GM23338 (cell line): ENCODE measurements around the gene FAT3. TPM values are rescaled to one million over a fixed set of nuclear protein-coding genes. Genes with fewer than 3 reads are reported as not detected.

Source experiments
- ATAC-seq: fragments of 200-7000 bp; cut with Tn5 transposase; 3 replicates; pipeline ENCODE4 v1.9.1; 2020
- DNase-seq: peaks from one replicate; pipeline ENCODE4 v3.0.0-alpha.2; 2015; ENCODE audit warnings: low spot score
- H2AFZ ChIP-seq: fragments of 200-600 bp; sonication (generic); 2 replicates; pipeline ENCODE4 v1.8.0; 2016; ENCODE audit warnings: antibody characterized with exemption, mild to moderate bottlenecking, moderate library complexity
- H3F3A ChIP-seq: fragments of 200-600 bp; sonication (generic); replicated peaks from 2 replicates; pipeline ENCODE4 v1.8.0; 2017; ENCODE audit warnings: antibody characterized with exemption, mixed run types, low read depth
- H3K27ac ChIP-seq: fragments of 200-600 bp; sonication (generic); 2 replicates; pipeline ENCODE4 v1.6.1; 2016; ENCODE audit warnings: low read depth
- H3K27me3 ChIP-seq: fragments of 200-600 bp; sonication (generic); 2 replicates; pipeline ENCODE4 v1.8.0; 2016; ENCODE audit warnings: mild to moderate bottlenecking, mixed run types, moderate library complexity; ENCODE audit not compliant: insufficient read depth
- H3K36me3 ChIP-seq: fragments of 200-600 bp; sonication (generic); 2 replicates; pipeline ENCODE4 v1.8.0; 2016; ENCODE audit warnings: mild to moderate bottlenecking; ENCODE audit not compliant: insufficient read depth
- H3K4me1 ChIP-seq: fragments of 200-600 bp; sonication (generic); 2 replicates; pipeline ENCODE4 v1.8.0; 2016; ENCODE audit warnings: mild to moderate bottlenecking, moderate library complexity; ENCODE audit not compliant: insufficient read depth
- H3K4me2 ChIP-seq: fragments of 200-600 bp; sonication (generic); 2 replicates; pipeline ENCODE4 v1.7.1; 2017; ENCODE audit warnings: mixed run types
- H3K4me3 ChIP-seq: fragments of 200-600 bp; sonication (generic); 2 replicates; pipeline ENCODE4 v1.6.1; 2016; ENCODE audit warnings: mixed run types
- H3K79me2 ChIP-seq: fragments of 200-600 bp; sonication (generic); replicated peaks from 2 replicates; pipeline ENCODE4 v1.8.0; 2017; ENCODE audit warnings: mild to moderate bottlenecking; ENCODE audit not compliant: insufficient read depth
- H3K9me2 ChIP-seq: fragments of 200-600 bp; sonication (generic); 2 replicates; pipeline ENCODE4 v1.8.0; 2017; ENCODE audit not compliant: insufficient read depth
- H4K20me1 ChIP-seq: fragments of 200-600 bp; sonication (generic); replicated peaks from 2 replicates; pipeline ENCODE4 v1.8.0; 2017; ENCODE audit warnings: mild to moderate bottlenecking; ENCODE audit not compliant: insufficient read depth
- H3K27ac Mint-ChIP-seq: 2 replicates; pipeline ENCODE4 v1.8.0; 2020; ENCODE audit warnings: inconsistent platforms, mild to moderate bottlenecking, moderate library complexity, mixed read lengths
- H3K27me3 Mint-ChIP-seq: 3 replicates; pipeline ENCODE4 v1.8.0; 2022; ENCODE audit warnings: low read depth, mild to moderate bottlenecking, moderate library complexity, mixed read lengths, inconsistent platforms; ENCODE audit not compliant: insufficient read depth, poor library complexity
- H3K36me3 Mint-ChIP-seq: 3 replicates; pipeline ENCODE4 v1.8.0; 2021; ENCODE audit warnings: low read depth, mild to moderate bottlenecking, inconsistent platforms, moderate library complexity, mixed read lengths
- H3K4me1 Mint-ChIP-seq: 3 replicates; pipeline ENCODE4 v1.8.0; 2020; ENCODE audit warnings: mild to moderate bottlenecking, inconsistent platforms, mixed read lengths
- H3K4me3 Mint-ChIP-seq: 3 replicates; pipeline ENCODE4 v1.8.0; 2021; ENCODE audit warnings: moderate library complexity, mild to moderate bottlenecking, inconsistent platforms, mixed read lengths
- H3K9me3 Mint-ChIP-seq: 3 replicates; pipeline ENCODE4 v1.8.0; 2020; ENCODE audit warnings: moderate library complexity, mild to moderate bottlenecking, inconsistent platforms, mixed read lengths
- CREB1 ChIP-seq: fragments of 250-450 bp; sonication (Bioruptor Pico); IDR thresholded peaks from 2 replicates; pipeline ENCODE4 v1.5.0; 2020; ENCODE audit warnings: low read depth, mild to moderate bottlenecking, moderate library complexity
- EZH2 ChIP-seq: fragments of 200-600 bp; sonication (generic); IDR thresholded peaks from one replicate; pipeline ENCODE4 v1.8.0; 2017; ENCODE audit warnings: antibody characterized with exemption, mild to moderate bottlenecking, low read depth; ENCODE audit not compliant: unreplicated experiment
- EZH2phosphoT487 ChIP-seq: fragments of 200-600 bp; sonication (generic); IDR thresholded peaks from one replicate; pipeline ENCODE4 v1.8.1; 2018; ENCODE audit warnings: antibody characterized with exemption; ENCODE audit not compliant: unreplicated experiment
- JUNB ChIP-seq: IDR thresholded peaks from one replicate; pipeline ENCODE4 v1.6.1; 2016; ENCODE audit warnings: antibody characterized with exemption; ENCODE audit not compliant: unreplicated experiment
- NANOG ChIP-seq: IDR thresholded peaks from 2 replicates; pipeline ENCODE4 v1.6.1; 2016; ENCODE audit warnings: antibody characterized with exemption, borderline replicate concordance
- POLR2AphosphoS5 ChIP-seq: IDR thresholded peaks from 2 replicates; pipeline ENCODE4 v1.6.1; 2016; ENCODE audit warnings: antibody characterized with exemption, low read depth
- STAT1 ChIP-seq: IDR thresholded peaks from one replicate; pipeline ENCODE4 v1.6.1; 2016; ENCODE audit warnings: antibody characterized with exemption; ENCODE audit not compliant: unreplicated experiment
- ZNF114 ChIP-seq: fragments of 250-450 bp; sonication (Bioruptor Pico); IDR thresholded peaks from 2 replicates; pipeline ENCODE4 v1.5.0; 2020; ENCODE audit warnings: mild to moderate bottlenecking, moderate library complexity
- ZNF331 ChIP-seq: fragments of 250-450 bp; sonication (Bioruptor Pico); IDR thresholded peaks from 2 replicates; pipeline ENCODE4 v1.5.0; 2020; ENCODE audit warnings: low read depth, mild to moderate bottlenecking, moderate library complexity
- polyA plus RNA-seq: library from polyadenylated mRNA; unstranded; fragments of >200 nt; fragmentation: Nextera tagmentation; extraction: Ambion mirVana; gene quantifications from 2 replicates; pipeline ENCODE4 v1.2.1, GENCODE V29; 2016
- total RNA-seq: library from RNA; depleted of rRNA; stranded (reverse); fragments of >200 nt; shearing (Covaris generic); gene quantifications from 2 replicates; pipeline ENCODE4 v1.2.3, GENCODE V29; 2014
- TF ChIP-seq, protein P1 (sequence below): IDR thresholded peaks from 2 replicates; pipeline ENCODE4 v1.6.1; 2016; ENCODE audit warnings: antibody characterized with exemption
- TF ChIP-seq, protein P2 (sequence below): fragments of 250-450 bp; sonication (Bioruptor Pico); IDR thresholded peaks from 2 replicates; pipeline ENCODE4 v1.5.0; 2020; ENCODE audit warnings: mild to moderate bottlenecking, moderate library complexity
- TF ChIP-seq, protein P3 (sequence below), 2 experiments: fragments of 200-600 bp in 1 of 2; sonication (generic) in 1 of 2; conservative IDR thresholded peaks; 2 replicates each; pipeline versions ENCODE4 v1.5.1 to v1.6.1; 2016 to 2017; ENCODE audit warnings: antibody characterized with exemption in 2 of 2, low read depth in 2 of 2, mild to moderate bottlenecking in 2 of 2, moderate library complexity in 1 of 2
- TF ChIP-seq, protein P4 (sequence below): IDR thresholded peaks from one replicate; pipeline ENCODE4 v1.6.1; 2018; ENCODE audit warnings: antibody characterized with exemption; ENCODE audit not compliant: unreplicated experiment

The FAT3 gene
- total and polyA plus RNA-seq, 2 experiments from 2014 or later, result 9.0 to 78.0 TPM

DNA sequence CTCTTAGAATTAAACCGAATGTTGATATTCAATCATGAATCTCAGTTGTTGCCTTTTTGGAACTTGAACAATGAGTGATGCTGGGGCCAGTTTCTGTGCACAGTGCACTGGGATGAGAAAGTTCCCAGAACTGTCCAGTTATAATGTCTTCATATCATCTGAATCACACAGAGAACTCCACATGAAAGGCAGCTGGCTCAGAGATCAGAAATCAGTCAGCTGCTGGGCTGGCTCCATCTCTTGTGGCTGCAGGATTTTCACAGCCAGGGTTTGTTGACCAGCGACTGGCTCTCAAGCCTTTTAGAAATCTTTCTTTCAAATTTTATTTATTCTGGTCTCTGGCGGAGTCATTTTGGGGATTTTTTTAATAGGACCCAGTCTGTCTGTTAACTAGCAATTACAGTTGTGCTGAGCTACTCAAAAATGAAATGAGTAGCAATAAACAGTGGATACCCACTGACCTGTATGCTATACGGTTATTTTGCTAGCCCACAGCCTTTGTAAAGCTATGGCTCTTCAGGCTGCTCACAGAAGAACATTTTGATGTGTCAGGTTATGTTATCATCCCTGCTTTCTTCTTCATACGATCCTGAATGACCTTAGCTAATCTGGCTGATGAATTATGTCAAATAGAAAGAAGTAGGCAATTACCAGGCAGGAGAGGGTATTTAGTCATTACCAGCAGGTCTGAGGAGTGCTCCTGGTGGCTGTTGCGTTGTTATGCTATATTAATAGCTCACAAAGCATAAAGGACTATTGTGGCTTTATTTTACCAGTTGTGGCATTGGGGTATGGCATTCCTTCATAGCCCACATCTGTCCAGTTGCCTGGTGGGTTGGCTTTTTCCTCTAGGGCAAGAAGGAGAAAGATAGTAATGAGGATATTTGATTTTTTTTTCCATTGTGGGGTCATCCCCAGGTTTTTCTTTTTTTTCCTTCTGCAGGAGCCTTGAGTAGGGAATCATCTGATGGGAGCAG lies 3.6 kb downstream of the FAT3 start:
- no peaks in the 10 kb centered on the region for H4K20me1 ChIP-seq
- Mint-ChIP-seq H3K27me3 (peaks cover 19% of the 10 kb centered on the region), H3K9me3 (peaks cover 3% of the 10 kb centered on the region; the same call in 2 of the 3 replicates), H3K4me1 (peaks cover 65% of the 10 kb centered on the region), H3K36me3 (peaks cover 5% of the 10 kb centered on the region; the same call in 1 of the 3 replicates), H3K27ac (peak overlapping the region; percentile 39), H3K4me3 (peak overlapping the region; percentile 93)
- ATAC-seq (no peak), DNase-seq (no peak)
- H3K27me3 ChIP-seq, result peaks cover 11% of the 10 kb centered on the region
- peaks cover 9% of the 10 kb centered on the region; the same call in 1 of the 2 replicates for H3F3A ChIP-seq
- H2AFZ ChIP-seq, result no peak overlapping the region
- no peaks in the 10 kb centered on the region for H3K36me3 ChIP-seq
- H3K9me2 ChIP-seq, result no peaks in the 10 kb centered on the region
- peak overlapping the region; percentile 98 for H3K4me2 ChIP-seq
- H3K79me2 ChIP-seq, result peaks cover 93% of the 10 kb centered on the region
- H3K4me3 ChIP-seq, result peak overlapping the region; percentile 90
- TF ChIP-seq, protein P1, sequence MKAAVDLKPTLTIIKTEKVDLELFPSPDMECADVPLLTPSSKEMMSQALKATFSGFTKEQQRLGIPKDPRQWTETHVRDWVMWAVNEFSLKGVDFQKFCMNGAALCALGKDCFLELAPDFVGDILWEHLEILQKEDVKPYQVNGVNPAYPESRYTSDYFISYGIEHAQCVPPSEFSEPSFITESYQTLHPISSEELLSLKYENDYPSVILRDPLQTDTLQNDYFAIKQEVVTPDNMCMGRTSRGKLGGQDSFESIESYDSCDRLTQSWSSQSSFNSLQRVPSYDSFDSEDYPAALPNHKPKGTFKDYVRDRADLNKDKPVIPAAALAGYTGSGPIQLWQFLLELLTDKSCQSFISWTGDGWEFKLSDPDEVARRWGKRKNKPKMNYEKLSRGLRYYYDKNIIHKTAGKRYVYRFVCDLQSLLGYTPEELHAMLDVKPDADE, result no peak
- TF ChIP-seq, protein P2, sequence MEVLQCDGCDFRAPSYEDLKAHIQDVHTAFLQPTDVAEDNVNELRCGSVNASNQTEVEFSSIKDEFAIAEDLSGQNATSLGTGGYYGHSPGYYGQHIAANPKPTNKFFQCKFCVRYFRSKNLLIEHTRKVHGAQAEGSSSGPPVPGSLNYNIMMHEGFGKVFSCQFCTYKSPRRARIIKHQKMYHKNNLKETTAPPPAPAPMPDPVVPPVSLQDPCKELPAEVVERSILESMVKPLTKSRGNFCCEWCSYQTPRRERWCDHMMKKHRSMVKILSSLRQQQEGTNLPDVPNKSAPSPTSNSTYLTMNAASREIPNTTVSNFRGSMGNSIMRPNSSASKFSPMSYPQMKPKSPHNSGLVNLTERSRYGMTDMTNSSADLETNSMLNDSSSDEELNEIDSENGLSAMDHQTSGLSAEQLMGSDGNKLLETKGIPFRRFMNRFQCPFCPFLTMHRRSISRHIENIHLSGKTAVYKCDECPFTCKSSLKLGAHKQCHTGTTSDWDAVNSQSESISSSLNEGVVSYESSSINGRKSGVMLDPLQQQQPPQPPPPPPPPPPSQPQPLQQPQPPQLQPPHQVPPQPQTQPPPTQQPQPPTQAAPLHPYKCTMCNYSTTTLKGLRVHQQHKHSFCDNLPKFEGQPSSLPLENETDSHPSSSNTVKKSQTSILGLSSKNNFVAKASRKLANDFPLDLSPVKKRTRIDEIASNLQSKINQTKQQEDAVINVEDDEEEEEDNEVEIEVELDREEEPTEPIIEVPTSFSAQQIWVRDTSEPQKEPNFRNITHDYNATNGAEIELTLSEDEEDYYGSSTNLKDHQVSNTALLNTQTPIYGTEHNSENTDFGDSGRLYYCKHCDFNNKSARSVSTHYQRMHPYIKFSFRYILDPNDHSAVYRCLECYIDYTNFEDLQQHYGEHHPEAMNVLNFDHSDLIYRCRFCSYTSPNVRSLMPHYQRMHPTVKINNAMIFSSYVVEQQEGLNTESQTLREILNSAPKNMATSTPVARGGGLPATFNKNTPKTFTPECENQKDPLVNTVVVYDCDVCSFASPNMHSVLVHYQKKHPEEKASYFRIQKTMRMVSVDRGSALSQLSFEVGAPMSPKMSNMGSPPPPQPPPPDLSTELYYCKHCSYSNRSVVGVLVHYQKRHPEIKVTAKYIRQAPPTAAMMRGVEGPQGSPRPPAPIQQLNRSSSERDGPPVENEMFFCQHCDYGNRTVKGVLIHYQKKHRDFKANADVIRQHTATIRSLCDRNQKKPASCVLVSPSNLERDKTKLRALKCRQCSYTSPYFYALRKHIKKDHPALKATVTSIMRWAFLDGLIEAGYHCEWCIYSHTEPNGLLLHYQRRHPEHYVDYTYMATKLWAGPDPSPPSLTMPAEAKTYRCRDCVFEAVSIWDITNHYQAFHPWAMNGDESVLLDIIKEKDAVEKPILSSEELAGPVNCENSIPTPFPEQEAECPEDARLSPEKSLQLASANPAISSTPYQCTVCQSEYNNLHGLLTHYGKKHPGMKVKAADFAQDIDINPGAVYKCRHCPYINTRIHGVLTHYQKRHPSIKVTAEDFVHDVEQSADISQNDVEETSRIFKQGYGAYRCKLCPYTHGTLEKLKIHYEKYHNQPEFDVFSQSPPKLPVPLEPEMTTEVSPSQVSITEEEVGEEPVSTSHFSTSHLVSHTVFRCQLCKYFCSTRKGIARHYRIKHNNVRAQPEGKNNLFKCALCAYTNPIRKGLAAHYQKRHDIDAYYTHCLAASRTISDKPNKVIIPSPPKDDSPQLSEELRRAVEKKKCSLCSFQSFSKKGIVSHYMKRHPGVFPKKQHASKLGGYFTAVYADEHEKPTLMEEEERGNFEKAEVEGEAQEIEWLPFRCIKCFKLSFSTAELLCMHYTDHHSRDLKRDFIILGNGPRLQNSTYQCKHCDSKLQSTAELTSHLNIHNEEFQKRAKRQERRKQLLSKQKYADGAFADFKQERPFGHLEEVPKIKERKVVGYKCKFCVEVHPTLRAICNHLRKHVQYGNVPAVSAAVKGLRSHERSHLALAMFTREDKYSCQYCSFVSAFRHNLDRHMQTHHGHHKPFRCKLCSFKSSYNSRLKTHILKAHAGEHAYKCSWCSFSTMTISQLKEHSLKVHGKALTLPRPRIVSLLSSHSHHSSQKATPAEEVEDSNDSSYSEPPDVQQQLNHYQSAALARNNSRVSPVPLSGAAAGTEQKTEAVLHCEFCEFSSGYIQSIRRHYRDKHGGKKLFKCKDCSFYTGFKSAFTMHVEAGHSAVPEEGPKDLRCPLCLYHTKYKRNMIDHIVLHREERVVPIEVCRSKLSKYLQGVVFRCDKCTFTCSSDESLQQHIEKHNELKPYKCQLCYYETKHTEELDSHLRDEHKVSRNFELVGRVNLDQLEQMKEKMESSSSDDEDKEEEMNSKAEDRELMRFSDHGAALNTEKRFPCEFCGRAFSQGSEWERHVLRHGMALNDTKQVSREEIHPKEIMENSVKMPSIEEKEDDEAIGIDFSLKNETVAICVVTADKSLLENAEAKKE, result no peak
- TF ChIP-seq, protein P3, sequence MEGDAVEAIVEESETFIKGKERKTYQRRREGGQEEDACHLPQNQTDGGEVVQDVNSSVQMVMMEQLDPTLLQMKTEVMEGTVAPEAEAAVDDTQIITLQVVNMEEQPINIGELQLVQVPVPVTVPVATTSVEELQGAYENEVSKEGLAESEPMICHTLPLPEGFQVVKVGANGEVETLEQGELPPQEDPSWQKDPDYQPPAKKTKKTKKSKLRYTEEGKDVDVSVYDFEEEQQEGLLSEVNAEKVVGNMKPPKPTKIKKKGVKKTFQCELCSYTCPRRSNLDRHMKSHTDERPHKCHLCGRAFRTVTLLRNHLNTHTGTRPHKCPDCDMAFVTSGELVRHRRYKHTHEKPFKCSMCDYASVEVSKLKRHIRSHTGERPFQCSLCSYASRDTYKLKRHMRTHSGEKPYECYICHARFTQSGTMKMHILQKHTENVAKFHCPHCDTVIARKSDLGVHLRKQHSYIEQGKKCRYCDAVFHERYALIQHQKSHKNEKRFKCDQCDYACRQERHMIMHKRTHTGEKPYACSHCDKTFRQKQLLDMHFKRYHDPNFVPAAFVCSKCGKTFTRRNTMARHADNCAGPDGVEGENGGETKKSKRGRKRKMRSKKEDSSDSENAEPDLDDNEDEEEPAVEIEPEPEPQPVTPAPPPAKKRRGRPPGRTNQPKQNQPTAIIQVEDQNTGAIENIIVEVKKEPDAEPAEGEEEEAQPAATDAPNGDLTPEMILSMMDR (conservative IDR thresholded peaks at IDR 0.05; ENCODE audit: low read depth in 2 of 2), result no peak
- TF ChIP-seq POLR2AphosphoS5, result no peak
- no peak for TF ChIP-seq EZH2
- no peak for TF ChIP-seq STAT1
- TF ChIP-seq JUNB, result no peak
- TF ChIP-seq, protein P4, sequence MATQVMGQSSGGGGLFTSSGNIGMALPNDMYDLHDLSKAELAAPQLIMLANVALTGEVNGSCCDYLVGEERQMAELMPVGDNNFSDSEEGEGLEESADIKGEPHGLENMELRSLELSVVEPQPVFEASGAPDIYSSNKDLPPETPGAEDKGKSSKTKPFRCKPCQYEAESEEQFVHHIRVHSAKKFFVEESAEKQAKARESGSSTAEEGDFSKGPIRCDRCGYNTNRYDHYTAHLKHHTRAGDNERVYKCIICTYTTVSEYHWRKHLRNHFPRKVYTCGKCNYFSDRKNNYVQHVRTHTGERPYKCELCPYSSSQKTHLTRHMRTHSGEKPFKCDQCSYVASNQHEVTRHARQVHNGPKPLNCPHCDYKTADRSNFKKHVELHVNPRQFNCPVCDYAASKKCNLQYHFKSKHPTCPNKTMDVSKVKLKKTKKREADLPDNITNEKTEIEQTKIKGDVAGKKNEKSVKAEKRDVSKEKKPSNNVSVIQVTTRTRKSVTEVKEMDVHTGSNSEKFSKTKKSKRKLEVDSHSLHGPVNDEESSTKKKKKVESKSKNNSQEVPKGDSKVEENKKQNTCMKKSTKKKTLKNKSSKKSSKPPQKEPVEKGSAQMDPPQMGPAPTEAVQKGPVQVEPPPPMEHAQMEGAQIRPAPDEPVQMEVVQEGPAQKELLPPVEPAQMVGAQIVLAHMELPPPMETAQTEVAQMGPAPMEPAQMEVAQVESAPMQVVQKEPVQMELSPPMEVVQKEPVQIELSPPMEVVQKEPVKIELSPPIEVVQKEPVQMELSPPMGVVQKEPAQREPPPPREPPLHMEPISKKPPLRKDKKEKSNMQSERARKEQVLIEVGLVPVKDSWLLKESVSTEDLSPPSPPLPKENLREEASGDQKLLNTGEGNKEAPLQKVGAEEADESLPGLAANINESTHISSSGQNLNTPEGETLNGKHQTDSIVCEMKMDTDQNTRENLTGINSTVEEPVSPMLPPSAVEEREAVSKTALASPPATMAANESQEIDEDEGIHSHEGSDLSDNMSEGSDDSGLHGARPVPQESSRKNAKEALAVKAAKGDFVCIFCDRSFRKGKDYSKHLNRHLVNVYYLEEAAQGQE, result no peak
- no peak for TF ChIP-seq CREB1 (CRISPR knock-in tag)
- TF ChIP-seq EZH2phosphoT487, result no peak
- no peak for TF ChIP-seq NANOG
- no peak for TF ChIP-seq ZNF331 (CRISPR knock-in tag)
- TF ChIP-seq ZNF114, result no peak
- H3K27ac ChIP-seq, result no peak overlapping the region
- H3K4me1 ChIP-seq, result peaks cover 60% of the 10 kb centered on the region
